Activated CD4-positive, alpha-beta T cell treated with anti-CD3 and anti-CD28 coated beads for 36 hours (primary cell): ENCODE measurements around the gene TAB2. TPM values are rescaled to one million over a fixed set of nuclear protein-coding genes. Genes with fewer than 3 reads are reported as not detected.
"Not testable (repeated sequence)": the region's sequence is repeated elsewhere in the genome, so short reads cannot be mapped to it uniquely, and the experiment has no call there.

Experiments
- ATAC-seq: fragments of 200-7000 bp; cut with Tn5 transposase; one replicate; pipeline ENCODE4 v1.10.0; 2021; ENCODE audit warnings: mild to moderate bottlenecking, moderate library complexity
- CTCF ChIA-PET: fragments of 350-600 bp; sonication (Branson Sonifier 250); formaldehyde crosslinking; loops from one replicate; lab custom pipeline; 2021; ENCODE audit warnings: antibody characterized with exemption; lab: Charles Lee
- POLR2A ChIA-PET: fragments of 350-600 bp; sonication (Branson Sonifier 250); formaldehyde crosslinking; loops from one replicate; lab custom pipeline; 2021; ENCODE audit warnings: antibody characterized with exemption, inconsistent platforms; lab: Charles Lee
- DNase-seq: peaks from one replicate; pipeline ENCODE4 v3.0.0-alpha.2; 2020
- H3K27ac Mint-ChIP-seq: one replicate; pipeline ENCODE4 v1.8.0; 2021; ENCODE audit warnings: mixed read lengths
- H3K27me3 Mint-ChIP-seq: one replicate; pipeline ENCODE4 v1.8.0; 2021; ENCODE audit warnings: mixed read lengths
- H3K36me3 Mint-ChIP-seq: one replicate; pipeline ENCODE4 v1.8.0; 2021; ENCODE audit warnings: low read depth, mixed read lengths
- H3K4me1 Mint-ChIP-seq: one replicate; pipeline ENCODE4 v1.8.0; 2021; ENCODE audit warnings: mixed read lengths
- H3K4me3 Mint-ChIP-seq: one replicate; pipeline ENCODE4 v1.8.0; 2021; ENCODE audit warnings: mild to moderate bottlenecking, moderate library complexity, mixed read lengths
- H3K9me3 Mint-ChIP-seq: one replicate; pipeline ENCODE4 v1.8.0; 2021; ENCODE audit warnings: low read depth, mixed read lengths
- intact Hi-C, 2 experiments: fragments of 100-400 bp; cut with DNase I in 1 of 2; cut with micrococcal nuclease in 1 of 2; formaldehyde crosslinking; loops; one replicate each; pipeline versions ENCODE4 v1.14.2 to v1.15.1; 2022 to 2024; cut with DNase I, micrococcal nuclease
- total RNA-seq, 2 experiments: library from RNA; stranded (reverse); gene quantifications; one replicate each; pipeline ENCODE4 v1.2.3, GENCODE V29; 2021

The TAB2 gene
- total RNA-seq, 2 experiments from 2014 or later: 65.8 to 94.1 TPM

DNA sequence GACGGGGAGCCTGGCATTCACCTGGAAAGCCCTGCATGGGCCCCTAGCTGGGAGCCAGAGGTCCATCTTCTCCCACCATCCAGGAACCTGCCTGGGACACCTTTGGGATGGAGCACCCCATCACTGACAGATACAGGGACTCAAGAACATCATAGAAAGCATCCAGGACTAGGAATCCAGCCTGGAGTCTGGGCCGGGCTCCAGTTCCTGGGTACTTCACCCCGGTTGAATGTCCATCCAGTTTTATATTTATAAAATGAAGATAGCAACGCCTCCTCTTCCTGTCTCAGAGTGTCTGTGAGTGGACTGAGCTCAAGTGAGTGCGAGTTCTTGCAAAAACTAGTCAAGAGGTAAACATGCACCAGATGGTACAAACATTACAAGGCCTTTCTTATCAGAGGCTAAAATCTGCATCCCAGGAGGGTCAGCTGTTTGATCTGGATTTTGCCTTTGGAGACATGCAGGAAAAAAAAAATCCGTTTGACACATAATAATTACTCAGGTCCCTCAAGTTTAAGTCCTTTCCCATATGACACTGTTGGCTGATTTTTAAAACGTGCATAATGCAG, 139.9 kb downstream of the TAB2 start:
- intact Hi-C loops: no loop called here
- DNase-seq (no peak), ATAC-seq (no peak)
- Mint-ChIP-seq H3K27me3 (no peaks in the 10 kb centered on the region), H3K9me3 (no peaks in the 10 kb centered on the region), H3K27ac (no peak overlapping the region), H3K4me1 (peaks cover 18% of the 10 kb centered on the region), H3K4me3 (no peak overlapping the region), H3K36me3 (peaks cover 56% of the 10 kb centered on the region)
- CTCF ChIA-PET: interaction anchor here (1.0 to 1.3 kb wide), 2 partner anchors 60 to 429 kb away, joined by 3 to 4 read pairs; no protein-coding TSS in a partner anchor
- POLR2A ChIA-PET: no interaction called here

- Mint-ChIP-seq H3K36me3 (peaks cover 61% of the 10 kb centered on the region), H3K27me3 (no peaks in the 10 kb centered on the region), H3K4me3 (no peak overlapping the region), H3K27ac (no peak overlapping the region), H3K9me3 (no peaks in the 10 kb centered on the region), H3K4me1 (peaks cover 18% of the 10 kb centered on the region)
- POLR2A ChIA-PET: no interaction called here
- CTCF ChIA-PET: interaction anchor here (1.3 to 1.6 kb wide), 3 partner anchors 59 to 429 kb away, joined by 3 to 5 read pairs (median 3); no protein-coding TSS in a partner anchor
- intact Hi-C loops: no loop called here
- peak; percentile 37 for ATAC-seq
- no peak for DNase-seq
These were observed 140.7 kb downstream of the TAB2 start for GRCh38 chr6:149458196-149458595.

DNA sequence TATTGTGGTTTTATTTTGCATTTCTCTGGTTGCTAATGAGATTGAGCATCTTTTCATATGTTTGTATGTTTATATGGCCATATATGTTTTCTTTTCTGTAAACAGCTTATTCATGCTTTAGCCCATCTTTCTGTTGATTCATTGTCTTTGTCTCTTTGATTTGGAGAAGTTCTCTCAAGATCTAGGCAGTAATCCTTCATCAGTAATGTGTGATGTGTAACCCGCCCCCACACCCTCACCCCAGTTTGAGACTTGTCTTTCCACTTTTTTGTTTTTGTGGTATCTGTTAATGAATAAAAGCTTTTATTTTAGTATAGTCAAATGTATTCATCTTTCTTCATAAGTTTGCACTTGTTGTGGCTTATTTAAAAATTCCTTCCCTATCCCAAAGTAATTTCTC, 141.3 kb downstream of the TAB2 start:
- Mint-ChIP-seq H3K4me3 (no peak overlapping the region), H3K27ac (peak overlapping the region; percentile 63), H3K9me3 (no peaks in the 10 kb centered on the region), H3K27me3 (no peaks in the 10 kb centered on the region), H3K36me3 (peaks cover 66% of the 10 kb centered on the region), H3K4me1 (peaks cover 22% of the 10 kb centered on the region)
- POLR2A ChIA-PET: no interaction called here
- ATAC-seq (no peak), DNase-seq (no peak)
- intact Hi-C loops: no loop called here
- CTCF ChIA-PET: interaction anchor here (1.6 kb wide), 2 partner anchors 58 to 377 kb away, joined by 3 to 5 read pairs; no protein-coding TSS in a partner anchor

- ChIA-PET POLR2A (no interaction called here), CTCF (interaction anchor here (0.6 to 1.6 kb wide), 3 partner anchors 28 to 378 kb away, joined by 3 read pairs; no protein-coding TSS in a partner anchor)
- peak; percentile 46 for ATAC-seq
- intact Hi-C loops: loop anchor here in 1 of 2 experiments (10.0 kb wide), 1 partner anchor 55 kb away; no protein-coding TSS in a partner anchor
- Mint-ChIP-seq H3K36me3 (peaks cover 75% of the 10 kb centered on the region), H3K4me1 (peaks cover 31% of the 10 kb centered on the region), H3K27me3 (no peaks in the 10 kb centered on the region), H3K9me3 (no peaks in the 10 kb centered on the region), H3K4me3 (no peak overlapping the region), H3K27ac (no peak overlapping the region)
- DNase-seq: no peak
These were observed 142.2 kb downstream of the TAB2 start for GRCh38 chr6:149459761-149460160.

GRCh38 chr6:149460249-149460648, 142.7 kb downstream of the TAB2 start:
- POLR2A ChIA-PET, ATAC-seq, DNase-seq, H3K9me3 Mint-ChIP-seq, H3K27ac Mint-ChIP-seq, H3K27me3 Mint-ChIP-seq, H3K4me3 Mint-ChIP-seq: not testable (repeated sequence)
- CTCF ChIA-PET: interaction anchor here (0.6 to 1.5 kb wide), 4 partner anchors 14 to 185 kb away, joined by 3 read pairs; no protein-coding TSS in a partner anchor
- intact Hi-C loops: loop anchor here in 1 of 2 experiments (10.0 kb wide), 1 partner anchor 55 kb away; no protein-coding TSS in a partner anchor
- Mint-ChIP-seq H3K4me1 (peaks cover 36% of the 10 kb centered on the region), H3K36me3 (peaks cover 76% of the 10 kb centered on the region)

Other genes starting within 250 kb of the TAB2 start
- 1 to 10 TPM; 4.7 to 5.3 TPM for gene SUMO4, start 82.5 kb downstream of the TAB2 start, total RNA-seq
- gene ZC3H12D, start 167.3 kb downstream of the TAB2 start, total RNA-seq: 10 to 100 TPM; 72.2 to 89.9 TPM
- 10 to 100 TPM; 22.6 to 26.8 TPM for gene PPIL4, start 228.3 kb downstream of the TAB2 start, total RNA-seq
- gene GINM1, start 248.7 kb downstream of the TAB2 start, total RNA-seq: 10 to 100 TPM; 15.9 to 17.3 TPM